ENCODE data around the gene SPATA21. TPM values are rescaled to one million over a fixed set of nuclear protein-coding genes. Genes with fewer than 3 reads are reported as not detected.

SPATA21 gene
- total and polyA plus RNA-seq, 2 donors (not counting 3 experiments of a cell fraction or from before 2014, with no cell fraction given): not detected

DNA sequence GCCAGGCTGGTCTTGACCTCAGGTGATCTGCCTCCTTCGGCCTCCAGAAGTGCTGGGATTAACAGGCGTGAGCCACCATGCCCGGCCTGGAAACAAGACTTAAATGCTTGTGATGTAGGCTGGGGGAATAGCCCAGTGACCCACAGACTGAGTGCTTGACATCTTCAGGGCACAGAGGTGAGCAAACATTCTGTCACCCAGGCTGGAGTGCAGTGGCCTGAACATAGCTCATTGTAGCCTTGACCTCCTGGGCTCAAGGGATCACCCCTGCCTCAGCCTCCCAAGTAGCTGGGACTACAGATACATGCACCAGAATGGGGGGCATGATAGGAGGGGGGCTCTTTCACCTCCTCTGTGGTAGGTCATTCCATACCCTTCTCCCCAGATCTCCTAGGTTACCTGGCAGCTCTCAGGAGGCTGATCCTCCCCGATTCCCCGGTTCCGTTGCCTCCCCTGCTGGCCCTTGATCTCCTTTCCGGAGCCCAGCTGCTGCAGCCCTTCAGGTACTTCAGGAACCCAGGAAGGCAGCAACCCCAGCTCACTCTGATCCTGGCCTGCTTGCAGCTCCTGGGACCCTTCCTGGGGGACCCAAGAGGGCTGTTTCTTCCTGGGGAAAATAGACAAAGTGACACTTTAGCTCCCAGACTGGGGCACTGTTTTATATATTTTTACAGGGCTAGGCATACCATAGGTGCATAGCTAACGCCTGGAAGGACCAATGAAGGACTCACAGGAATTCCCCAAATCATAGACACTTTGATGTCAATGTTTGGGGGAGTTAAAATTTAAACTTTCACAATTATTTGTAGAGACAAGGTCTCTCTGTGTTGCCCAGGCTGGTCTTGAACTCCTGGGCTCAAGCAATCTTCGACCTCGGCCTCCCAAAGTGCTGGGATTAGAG, 11.8 kb downstream of the SPATA21 start:
- DNase-seq (ENCODE audit: low read depth, low spot score) (no peak), FAIRE-seq (no peak)
- Histone ChIP-seq H3K9me3 (replicated peaks; ENCODE audit: control insufficient read depth, insufficient read depth, low read length) (no peaks in the 10 kb centered on the region), H3K4me3 (replicated peaks in 1 of 3; ENCODE audit: insufficient read depth in 1 of 3, low read depth in 1 of 3, low read length in 3 of 3) (no peak overlapping the region), H2AFZ (ENCODE audit: low read depth, low read length) (no peak overlapping the region), H3K9me1 (replicated peaks; ENCODE audit: control insufficient read depth, extremely low read depth, insufficient read depth, low read length) (no peaks in the 10 kb centered on the region), H3K4me2 (ENCODE audit: insufficient read depth, low read length) (no peak overlapping the region), H3K4me1 (ENCODE audit: control insufficient read depth, extremely low read depth, insufficient read depth, low read length) (no peaks in the 10 kb centered on the region), H3K27me3 (ENCODE audit: control insufficient read depth in 2 of 2, insufficient read depth in 2 of 2, low read length in 2 of 2) (no peaks in the 10 kb centered on the region), H3K27ac (ENCODE audit: insufficient read depth, low read depth, low read length) (no peak overlapping the region), H3K79me2 (ENCODE audit: control insufficient read depth, insufficient read depth, low read length) (no peaks in the 10 kb centered on the region), H3K9ac (replicated peaks; ENCODE audit: extremely low read depth, insufficient read depth, low read length) (no peak overlapping the region), H4K20me1 (replicated peaks; ENCODE audit: control insufficient read depth, extremely low read depth, insufficient read depth, low read length) (no peaks in the 10 kb centered on the region), H3K36me3 (ENCODE audit: control insufficient read depth in 2 of 2, extremely low read depth in 1 of 2, insufficient read depth in 2 of 2, low read length in 2 of 2) (no peaks in the 10 kb centered on the region)
- CTCF ChIA-PET: interaction anchor here (1.3 to 1.5 kb wide), 2 partner anchors 15 to 62 kb away, joined by 5 read pairs; partner anchors contain the start of gene NECAP2
- POLR2A ChIA-PET: interaction anchor here (0.5 kb wide), 1 partner anchor 8 kb away, joined by 3 read pairs; no protein-coding TSS in a partner anchor
- TF ChIP-seq, protein P1, sequence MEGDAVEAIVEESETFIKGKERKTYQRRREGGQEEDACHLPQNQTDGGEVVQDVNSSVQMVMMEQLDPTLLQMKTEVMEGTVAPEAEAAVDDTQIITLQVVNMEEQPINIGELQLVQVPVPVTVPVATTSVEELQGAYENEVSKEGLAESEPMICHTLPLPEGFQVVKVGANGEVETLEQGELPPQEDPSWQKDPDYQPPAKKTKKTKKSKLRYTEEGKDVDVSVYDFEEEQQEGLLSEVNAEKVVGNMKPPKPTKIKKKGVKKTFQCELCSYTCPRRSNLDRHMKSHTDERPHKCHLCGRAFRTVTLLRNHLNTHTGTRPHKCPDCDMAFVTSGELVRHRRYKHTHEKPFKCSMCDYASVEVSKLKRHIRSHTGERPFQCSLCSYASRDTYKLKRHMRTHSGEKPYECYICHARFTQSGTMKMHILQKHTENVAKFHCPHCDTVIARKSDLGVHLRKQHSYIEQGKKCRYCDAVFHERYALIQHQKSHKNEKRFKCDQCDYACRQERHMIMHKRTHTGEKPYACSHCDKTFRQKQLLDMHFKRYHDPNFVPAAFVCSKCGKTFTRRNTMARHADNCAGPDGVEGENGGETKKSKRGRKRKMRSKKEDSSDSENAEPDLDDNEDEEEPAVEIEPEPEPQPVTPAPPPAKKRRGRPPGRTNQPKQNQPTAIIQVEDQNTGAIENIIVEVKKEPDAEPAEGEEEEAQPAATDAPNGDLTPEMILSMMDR (IDR thresholded peaks at IDR 0.05; ENCODE audit: extremely low read depth in 1 of 2, insufficient read depth in 1 of 2, low read depth in 1 of 2, low read length in 2 of 2): no peak
- no peak for TF ChIP-seq GATA2 (IDR thresholded peaks at IDR 0.05; ENCODE audit: insufficient read depth, insufficient read length, low read depth, low read length)
- intact Hi-C loops (cut with micrococcal nuclease): loop anchor here (1.0 kb wide), 1 partner anchor 39 kb away; no protein-coding TSS in a partner anchor
- dilution Hi-C loops (cut with MboI; ENCODE audit: extremely low pct_ligation_motif_present, low sequenced_read_pairs): no loop called here
- BruUV-seq (replicated peaks): no TSS peak

DNA sequence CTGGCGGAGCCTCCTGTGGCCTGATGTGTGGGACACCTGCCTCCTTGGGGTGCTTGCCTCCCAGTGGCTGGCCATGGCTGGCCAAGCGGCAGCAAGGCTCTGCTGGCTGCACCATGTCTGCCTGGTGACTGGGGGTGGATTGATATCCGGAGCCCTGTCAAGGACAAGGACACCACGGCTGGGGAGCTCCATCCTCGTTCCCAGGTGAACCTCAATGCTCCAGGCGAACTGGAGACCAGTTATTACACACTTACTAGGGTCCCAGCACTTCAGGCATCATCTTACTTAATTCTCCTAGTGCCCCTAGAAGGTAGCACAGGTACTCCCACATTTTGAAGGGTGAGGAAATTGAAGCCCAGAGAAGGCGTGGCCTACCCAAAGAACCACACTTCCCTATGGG, 15.2 kb downstream of the SPATA21 start:
- Histone ChIP-seq H3K9me3 (replicated peaks; ENCODE audit: control insufficient read depth, insufficient read depth, low read length) (no peaks in the 10 kb centered on the region), H3K4me2 (ENCODE audit: insufficient read depth, low read length) (no peak overlapping the region), H3K9me1 (replicated peaks; ENCODE audit: control insufficient read depth, extremely low read depth, insufficient read depth, low read length) (no peaks in the 10 kb centered on the region), H3K36me3 (ENCODE audit: control insufficient read depth in 2 of 2, extremely low read depth in 1 of 2, insufficient read depth in 2 of 2, low read length in 2 of 2) (no peaks in the 10 kb centered on the region), H3K79me2 (ENCODE audit: control insufficient read depth, insufficient read depth, low read length) (no peaks in the 10 kb centered on the region), H3K4me3 (replicated peaks in 1 of 3; ENCODE audit: insufficient read depth in 1 of 3, low read depth in 1 of 3, low read length in 3 of 3) (no peak overlapping the region), H3K9ac (replicated peaks; ENCODE audit: extremely low read depth, insufficient read depth, low read length) (no peak overlapping the region), H2AFZ (ENCODE audit: low read depth, low read length) (no peak overlapping the region), H3K27me3 (ENCODE audit: control insufficient read depth in 2 of 2, insufficient read depth in 2 of 2, low read length in 2 of 2) (no peaks in the 10 kb centered on the region), H4K20me1 (replicated peaks; ENCODE audit: control insufficient read depth, extremely low read depth, insufficient read depth, low read length) (no peaks in the 10 kb centered on the region), H3K4me1 (ENCODE audit: control insufficient read depth, extremely low read depth, insufficient read depth, low read length) (no peaks in the 10 kb centered on the region), H3K27ac (ENCODE audit: insufficient read depth, low read depth, low read length) (no peak overlapping the region)
- POLR2A ChIA-PET: no interaction called here
- no TSS peak for BruUV-seq (replicated peaks)
- CTCF ChIA-PET: no interaction called here
- FAIRE-seq (no peak), DNase-seq (ENCODE audit: low read depth, low spot score) (no peak)
- no peak for TF ChIP-seq POLR2A (IDR thresholded peaks at IDR 0.05; ENCODE audit: low read depth, low read length)
- TF ChIP-seq JUN (IDR thresholded peaks at IDR 0.05; ENCODE audit: borderline replicate concordance, insufficient read depth, insufficient read length, low read depth): no peak
- TF ChIP-seq MYC (IDR thresholded peaks at IDR 0.05; ENCODE audit: low read depth, low read length): no peak
- TF ChIP-seq GATA2 (IDR thresholded peaks at IDR 0.05; ENCODE audit: insufficient read depth, insufficient read length, low read depth, low read length): no peak
- TF ChIP-seq, protein P2, sequence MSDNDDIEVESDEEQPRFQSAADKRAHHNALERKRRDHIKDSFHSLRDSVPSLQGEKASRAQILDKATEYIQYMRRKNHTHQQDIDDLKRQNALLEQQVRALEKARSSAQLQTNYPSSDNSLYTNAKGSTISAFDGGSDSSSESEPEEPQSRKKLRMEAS (IDR thresholded peaks at IDR 0.05; ENCODE audit: insufficient read depth, insufficient read length): no peak
- no peak for TF ChIP-seq FOS (IDR thresholded peaks at IDR 0.05; ENCODE audit: borderline replicate concordance, insufficient read depth, low read length)
- no peak for TF ChIP-seq EZH2 (IDR thresholded peaks at IDR 0.05; ENCODE audit: borderline replicate concordance, low read depth, low read length, severe bottlenecking)
- TF ChIP-seq, protein P1 (IDR thresholded peaks at IDR 0.05; ENCODE audit: extremely low read depth in 1 of 2, insufficient read depth in 1 of 2, low read depth in 1 of 2, low read length in 2 of 2): no peak
- TF ChIP-seq POLR2AphosphoS5 (IDR thresholded peaks at IDR 0.05; ENCODE audit: insufficient read depth, low read depth, low read length): no peak
- dilution Hi-C loops (cut with MboI; ENCODE audit: extremely low pct_ligation_motif_present, low sequenced_read_pairs): no loop called here
- intact Hi-C loops (cut with micrococcal nuclease): no loop called here
